NCI-H187 treated with DMSO at 0.1 percent for 48 hours (cell line): ENCODE data around the gene FHL5.
"Not testable (repeated sequence)": the region's sequence is repeated elsewhere in the genome, so short reads cannot be mapped to it uniquely, and the experiment has no call there.

Experiments
- DNase-seq: peaks from one replicate; lab custom pipeline; 2025; lab: John Stamatoyannopoulos, UW

The FHL5 gene

GRCh38 chr6:96610019-96610418 is 47.1 kb downstream of the FHL5 start:
- no peak for DNase-seq

GRCh38 chr6:96611342-96611991 is 48.5 kb downstream of the FHL5 start:
- no peak for DNase-seq

GRCh38 chr6:96613291-96613999 is 50.5 kb downstream of the FHL5 start:
- no peak for DNase-seq

- no peak for DNase-seq
These were observed 57.9 kb downstream of the FHL5 start for GRCh38 chr6:96620851-96621250.

- no peak for DNase-seq
These were observed 59.1 kb downstream of the FHL5 start for GRCh38 chr6:96621983-96622382.

GRCh38 chr6:96624957-96625356 is 62.0 kb downstream of the FHL5 start:
- no peak for DNase-seq

GRCh38 chr6:96626759-96627364 is 63.9 kb downstream of the FHL5 start:
- peak; percentile 32 for DNase-seq

- no peak for DNase-seq
These were observed 68.3 kb downstream of the FHL5 start for GRCh38 chr6:96631248-96631647.

GRCh38 chr6:96637979-96638378 is 75.1 kb downstream of the FHL5 start:
- not testable (repeated sequence) for DNase-seq

- DNase-seq = no peak
These were observed 82.2 kb downstream of the FHL5 start for GRCh38 chr6:96645106-96645505.

GRCh38 chr6:96649926-96650325 is 87.0 kb downstream of the FHL5 start:
- no peak for DNase-seq

GRCh38 chr6:96651816-96652215 is 88.9 kb downstream of the FHL5 start:
- no peak for DNase-seq

- DNase-seq = no peak
These were observed 89.6 kb downstream of the FHL5 start for GRCh38 chr6:96652552-96652951.

- DNase-seq = no peak
These were observed 90.3 kb downstream of the FHL5 start for GRCh38 chr6:96653181-96653580.

GRCh38 chr6:96656567-96656966 is 93.6 kb downstream of the FHL5 start:
- no peak for DNase-seq

GRCh38 chr6:96657344-96657743 is 94.4 kb downstream of the FHL5 start:
- no peak for DNase-seq

GRCh38 chr6:96659084-96659845 is 96.3 kb downstream of the FHL5 start:
- peak; percentile 73 for DNase-seq
